Measurements from ENCODE around the gene NCCRP1.

DNA sequence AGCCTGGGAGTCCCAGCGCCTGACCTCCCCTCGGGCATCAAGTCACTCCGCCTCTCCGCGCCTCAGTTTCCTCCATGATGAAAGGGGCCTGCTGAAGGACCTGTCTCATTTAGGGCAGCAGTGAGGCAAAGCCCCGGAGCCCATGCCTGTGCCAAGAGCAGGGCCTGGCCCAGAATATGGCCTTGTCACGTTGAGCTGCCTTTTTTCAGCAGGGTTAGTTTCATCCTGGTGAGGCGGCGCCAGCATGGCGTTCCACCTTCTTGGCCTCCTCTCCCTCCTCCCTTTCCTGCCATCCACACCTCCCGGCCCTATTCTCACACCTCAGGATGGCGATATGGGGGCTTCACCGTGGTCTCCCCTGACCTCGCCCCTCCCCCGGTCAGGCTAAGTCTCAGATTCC lies 41.0 kb upstream of the NCCRP1 start:
- no peak for TF ChIP-seq TEAD4 (IDR thresholded peaks at IDR 0.05; ENCODE audit: borderline replicate concordance, insufficient read depth)
- TF ChIP-seq MEF2A (IDR thresholded peaks at IDR 0.05; ENCODE audit: borderline replicate concordance, low read depth) = no peak
- TF ChIP-seq, protein P1, sequence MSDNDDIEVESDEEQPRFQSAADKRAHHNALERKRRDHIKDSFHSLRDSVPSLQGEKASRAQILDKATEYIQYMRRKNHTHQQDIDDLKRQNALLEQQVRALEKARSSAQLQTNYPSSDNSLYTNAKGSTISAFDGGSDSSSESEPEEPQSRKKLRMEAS (IDR thresholded peaks at IDR 0.05; ENCODE audit: low read depth) = no peak
- TF ChIP-seq, protein P2, sequence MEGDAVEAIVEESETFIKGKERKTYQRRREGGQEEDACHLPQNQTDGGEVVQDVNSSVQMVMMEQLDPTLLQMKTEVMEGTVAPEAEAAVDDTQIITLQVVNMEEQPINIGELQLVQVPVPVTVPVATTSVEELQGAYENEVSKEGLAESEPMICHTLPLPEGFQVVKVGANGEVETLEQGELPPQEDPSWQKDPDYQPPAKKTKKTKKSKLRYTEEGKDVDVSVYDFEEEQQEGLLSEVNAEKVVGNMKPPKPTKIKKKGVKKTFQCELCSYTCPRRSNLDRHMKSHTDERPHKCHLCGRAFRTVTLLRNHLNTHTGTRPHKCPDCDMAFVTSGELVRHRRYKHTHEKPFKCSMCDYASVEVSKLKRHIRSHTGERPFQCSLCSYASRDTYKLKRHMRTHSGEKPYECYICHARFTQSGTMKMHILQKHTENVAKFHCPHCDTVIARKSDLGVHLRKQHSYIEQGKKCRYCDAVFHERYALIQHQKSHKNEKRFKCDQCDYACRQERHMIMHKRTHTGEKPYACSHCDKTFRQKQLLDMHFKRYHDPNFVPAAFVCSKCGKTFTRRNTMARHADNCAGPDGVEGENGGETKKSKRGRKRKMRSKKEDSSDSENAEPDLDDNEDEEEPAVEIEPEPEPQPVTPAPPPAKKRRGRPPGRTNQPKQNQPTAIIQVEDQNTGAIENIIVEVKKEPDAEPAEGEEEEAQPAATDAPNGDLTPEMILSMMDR (IDR thresholded peaks at IDR 0.05) = no peak
- TF ChIP-seq YY1 (IDR thresholded peaks at IDR 0.05; ENCODE audit: low read depth) = no peak
- no peak for TF ChIP-seq FOXJ3 (CRISPR knock-in tag; IDR thresholded peaks at IDR 0.05)
- TF ChIP-seq, protein P3, sequence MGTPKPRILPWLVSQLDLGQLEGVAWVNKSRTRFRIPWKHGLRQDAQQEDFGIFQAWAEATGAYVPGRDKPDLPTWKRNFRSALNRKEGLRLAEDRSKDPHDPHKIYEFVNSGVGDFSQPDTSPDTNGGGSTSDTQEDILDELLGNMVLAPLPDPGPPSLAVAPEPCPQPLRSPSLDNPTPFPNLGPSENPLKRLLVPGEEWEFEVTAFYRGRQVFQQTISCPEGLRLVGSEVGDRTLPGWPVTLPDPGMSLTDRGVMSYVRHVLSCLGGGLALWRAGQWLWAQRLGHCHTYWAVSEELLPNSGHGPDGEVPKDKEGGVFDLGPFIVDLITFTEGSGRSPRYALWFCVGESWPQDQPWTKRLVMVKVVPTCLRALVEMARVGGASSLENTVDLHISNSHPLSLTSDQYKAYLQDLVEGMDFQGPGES (IDR thresholded peaks at IDR 0.05; ENCODE audit: low read depth, low read length) = no peak
- TF ChIP-seq, protein P4, sequence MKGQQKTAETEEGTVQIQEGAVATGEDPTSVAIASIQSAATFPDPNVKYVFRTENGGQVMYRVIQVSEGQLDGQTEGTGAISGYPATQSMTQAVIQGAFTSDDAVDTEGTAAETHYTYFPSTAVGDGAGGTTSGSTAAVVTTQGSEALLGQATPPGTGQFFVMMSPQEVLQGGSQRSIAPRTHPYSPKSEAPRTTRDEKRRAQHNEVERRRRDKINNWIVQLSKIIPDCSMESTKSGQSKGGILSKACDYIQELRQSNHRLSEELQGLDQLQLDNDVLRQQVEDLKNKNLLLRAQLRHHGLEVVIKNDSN (IDR thresholded peaks at IDR 0.05; ENCODE audit: borderline replicate concordance, low read depth) = no peak
- no peak for TF ChIP-seq MXI1 (IDR thresholded peaks at IDR 0.05; ENCODE audit: low read depth, low read length)
- no peak for TF ChIP-seq TAF1 (IDR thresholded peaks at IDR 0.05; ENCODE audit: borderline replicate concordance, low read depth, low read length)
- TF ChIP-seq, protein P5, sequence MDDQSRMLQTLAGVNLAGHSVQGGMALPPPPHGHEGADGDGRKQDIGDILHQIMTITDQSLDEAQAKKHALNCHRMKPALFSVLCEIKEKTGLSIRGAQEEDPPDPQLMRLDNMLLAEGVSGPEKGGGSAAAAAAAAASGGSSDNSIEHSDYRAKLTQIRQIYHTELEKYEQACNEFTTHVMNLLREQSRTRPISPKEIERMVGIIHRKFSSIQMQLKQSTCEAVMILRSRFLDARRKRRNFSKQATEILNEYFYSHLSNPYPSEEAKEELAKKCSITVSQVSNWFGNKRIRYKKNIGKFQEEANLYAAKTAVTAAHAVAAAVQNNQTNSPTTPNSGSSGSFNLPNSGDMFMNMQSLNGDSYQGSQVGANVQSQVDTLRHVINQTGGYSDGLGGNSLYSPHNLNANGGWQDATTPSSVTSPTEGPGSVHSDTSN (IDR thresholded peaks at IDR 0.05) = no peak
